Left ventricle myocardium superior (tissue), 1 donor: ENCODE measurements around the gene KLHDC8A. TPM values are rescaled to one million over a fixed set of nuclear protein-coding genes. Genes with fewer than 3 reads are reported as not detected.
A peak's percentile ranks its signal among the peaks of the same experiment; 100 is the strongest.
"Not testable (repeated sequence)": the region's sequence is repeated elsewhere in the genome, so short reads cannot be mapped to it uniquely, and the experiment has no call there.

Experiments used
- ATAC-seq: fragments of 200-7000 bp; cut with Tn5 transposase; one replicate; pipeline ENCODE4 v1.9.1; 2020; ENCODE audit warnings: mild to moderate bottlenecking, moderate library complexity
- DNase-seq: peaks from one replicate; pipeline ENCODE4 v3.0.0-alpha.2; 2020
- intact Hi-C: fragments of 100-400 bp; cut with micrococcal nuclease; formaldehyde crosslinking; loops from one replicate; pipeline ENCODE4 v1.11.0; 2022
- total RNA-seq: library from RNA; stranded (reverse); fragmentation: NEBNext Ultra II Directional; extraction: Animal tissue kit (Norgen Biotek cat#: 25700); gene quantifications from one replicate; pipeline ENCODE4 v1.2.1, GENCODE V29; 2021
- donor health status: DM: no; HTN: yes; CAD: no; lungs with severe emphysema.

The KLHDC8A gene
- total RNA-seq, 1 donor from 2014 or later, result not detected

GRCh38 chr1:205304046-205304694, 52.6 kb downstream of the KLHDC8A start:
- intact Hi-C loops, result no loop called here
- ATAC-seq (no peak), DNase-seq (no peak)

GRCh38 chr1:205303247-205303888, 53.4 kb downstream of the KLHDC8A start:
- DNase-seq, result no peak
- ATAC-seq, result no peak
- intact Hi-C loops, result no loop called here

- DNase-seq, result no peak
- ATAC-seq, result no peak
Measured at GRCh38 chr1:205301842-205302588, 54.7 kb downstream of the KLHDC8A start.

GRCh38 chr1:205301205-205301821, 55.4 kb downstream of the KLHDC8A start:
- no peak for DNase-seq
- intact Hi-C loops, result no loop called here
- ATAC-seq, result peak; percentile 56

More at GRCh38 chr1:205301842-205302588, 54.7 kb downstream of the KLHDC8A start:
- intact Hi-C loops, result no loop called here

- DNase-seq (no peak), ATAC-seq (no peak)
- intact Hi-C loops, result no loop called here
Measured at GRCh38 chr1:205300149-205300548, 56.6 kb downstream of the KLHDC8A start.

- intact Hi-C loops, result no loop called here
- DNase-seq, result no peak
- no peak for ATAC-seq
Measured at GRCh38 chr1:205298191-205298994, 58.3 kb downstream of the KLHDC8A start.

- DNase-seq, ATAC-seq, intact Hi-C loops: not testable (repeated sequence)
Measured at GRCh38 chr1:205297546-205298177, 59.1 kb downstream of the KLHDC8A start.

- ATAC-seq (no peak), DNase-seq (no peak)
- intact Hi-C loops, result no loop called here
Measured at GRCh38 chr1:205296154-205296553, 60.6 kb downstream of the KLHDC8A start.

- intact Hi-C loops, result no loop called here
- no peak for DNase-seq
- no peak for ATAC-seq
Measured at GRCh38 chr1:205294934-205295333, 61.8 kb downstream of the KLHDC8A start.

GRCh38 chr1:205294175-205294917, 62.4 kb downstream of the KLHDC8A start:
- ATAC-seq (peak; percentile 81), DNase-seq (no peak)
- intact Hi-C loops, result no loop called here

- intact Hi-C loops, result no loop called here
- no peak for ATAC-seq
- DNase-seq, result no peak
Measured at GRCh38 chr1:205293350-205294074, 63.2 kb downstream of the KLHDC8A start.

- intact Hi-C loops, result no loop called here
Measured at GRCh38 chr1:205291596-205291995, 65.1 kb downstream of the KLHDC8A start.

GRCh38 chr1:205287767-205288559, 68.8 kb downstream of the KLHDC8A start:
- peak; percentile 58 for ATAC-seq
- DNase-seq, result no peak
- intact Hi-C loops, result no loop called here

More at GRCh38 chr1:205291596-205291995, 65.1 kb downstream of the KLHDC8A start:
- ATAC-seq, result no peak
- DNase-seq, result no peak

- no peak for ATAC-seq
- DNase-seq, result no peak
- intact Hi-C loops, result no loop called here
Measured at GRCh38 chr1:205287076-205287475, 69.6 kb downstream of the KLHDC8A start.

- DNase-seq, result no peak
- no peak for ATAC-seq
- intact Hi-C loops, result no loop called here
Measured at GRCh38 chr1:205286335-205286950, 70.3 kb downstream of the KLHDC8A start.
